GM21526 (cell line): ENCODE results near the gene SLC35F3.
"Not testable (repeated sequence)": the region's sequence is repeated elsewhere in the genome, so short reads cannot be mapped to it uniquely, and the experiment has no call there.

ENCODE experiments used
- ATAC-seq: cut with Tn5 transposase; IDR thresholded peaks from one replicate; pipeline ENCODE4 v1.9.1; 2021; ENCODE audit warnings: moderate library complexity; ENCODE audit not compliant: unreplicated experiment, low FRiP score

The SLC35F3 gene

DNA sequence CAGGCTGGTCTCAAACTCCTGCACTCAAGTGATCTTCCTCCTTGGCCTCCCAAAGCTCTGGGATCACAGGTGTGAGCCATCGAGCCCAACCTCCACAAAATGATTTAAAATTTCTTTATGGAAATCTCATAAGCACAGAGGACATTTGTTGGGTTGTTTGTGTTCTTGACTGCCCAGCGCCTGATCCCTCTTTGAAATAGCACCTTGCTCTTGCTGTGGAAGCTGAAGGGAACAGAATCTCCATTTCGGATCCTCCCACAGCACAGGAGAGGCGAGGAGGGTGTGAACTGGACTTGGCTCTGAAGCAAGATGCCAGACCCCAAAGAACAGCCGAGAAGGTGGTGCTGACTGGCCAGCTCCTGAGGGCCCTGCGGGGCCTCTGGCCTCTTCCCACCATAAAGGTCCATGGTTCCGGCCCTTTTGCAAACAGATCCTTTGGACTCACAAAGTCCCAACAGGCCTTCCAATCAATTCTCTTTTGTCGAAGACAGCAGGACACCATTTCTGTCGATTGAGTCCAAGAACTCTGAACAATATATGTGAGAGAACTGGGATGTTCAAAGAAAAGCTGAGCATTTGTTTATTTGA lies 423.2 kb downstream of the SLC35F3 start:
- ATAC-seq = no peak

DNA sequence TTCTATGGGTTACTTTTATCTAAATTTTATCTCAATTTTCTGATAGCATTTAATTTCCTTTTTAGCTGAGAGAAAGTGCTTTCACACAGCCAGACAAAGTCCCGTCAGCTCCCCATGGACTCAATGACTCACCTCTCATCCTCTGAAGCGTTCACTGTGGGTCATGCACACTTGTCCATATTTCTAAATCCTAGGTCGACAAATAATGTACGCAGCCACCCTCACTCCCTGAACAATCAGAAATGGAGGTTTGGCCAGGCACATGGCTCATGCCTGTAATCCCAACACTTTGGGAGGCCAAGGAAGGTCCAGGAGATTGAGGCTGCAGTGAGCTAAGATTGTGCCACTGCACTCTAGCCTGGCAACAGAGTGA lies 426.4 kb downstream of the SLC35F3 start:
- ATAC-seq = no peak

DNA sequence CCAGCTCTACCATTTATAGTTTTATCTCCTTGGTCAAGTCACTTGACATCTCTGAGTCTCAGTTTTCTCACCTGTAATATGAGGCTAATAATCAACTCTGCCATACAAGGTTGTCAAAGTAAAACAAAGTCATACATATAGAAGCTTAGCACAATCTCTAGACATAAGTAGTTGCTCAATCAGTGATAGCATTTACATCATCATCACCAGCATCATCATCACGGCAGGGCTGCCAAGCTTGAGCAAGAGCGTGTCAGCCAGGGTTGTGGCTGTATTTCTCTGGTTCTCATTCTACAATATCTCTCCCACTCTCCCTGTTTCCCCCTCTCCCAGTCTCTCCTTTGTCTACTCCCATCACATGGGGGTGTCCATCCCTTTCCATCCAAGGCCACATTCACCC lies 427.0 kb downstream of the SLC35F3 start:
- no peak for ATAC-seq

DNA sequence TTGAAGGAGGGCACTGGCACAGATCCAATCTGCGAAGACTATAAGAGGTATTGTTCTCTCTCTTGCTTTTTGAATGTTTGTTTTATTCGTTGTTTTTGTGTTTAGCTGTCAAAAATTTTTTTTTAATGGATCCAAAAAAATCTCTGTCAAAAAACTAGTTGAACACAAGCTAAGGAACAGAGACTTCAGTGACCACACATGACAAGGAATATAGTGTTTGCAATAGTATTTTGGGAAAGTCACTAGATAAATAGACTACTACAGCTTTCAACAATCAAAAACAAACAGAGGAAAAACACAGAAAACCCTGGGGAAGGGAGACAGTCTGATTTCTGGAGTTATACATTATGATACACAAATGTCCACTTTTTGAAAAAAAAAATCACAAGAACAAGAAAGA lies 431.9 kb downstream of the SLC35F3 start:
- ATAC-seq = no peak

DNA sequence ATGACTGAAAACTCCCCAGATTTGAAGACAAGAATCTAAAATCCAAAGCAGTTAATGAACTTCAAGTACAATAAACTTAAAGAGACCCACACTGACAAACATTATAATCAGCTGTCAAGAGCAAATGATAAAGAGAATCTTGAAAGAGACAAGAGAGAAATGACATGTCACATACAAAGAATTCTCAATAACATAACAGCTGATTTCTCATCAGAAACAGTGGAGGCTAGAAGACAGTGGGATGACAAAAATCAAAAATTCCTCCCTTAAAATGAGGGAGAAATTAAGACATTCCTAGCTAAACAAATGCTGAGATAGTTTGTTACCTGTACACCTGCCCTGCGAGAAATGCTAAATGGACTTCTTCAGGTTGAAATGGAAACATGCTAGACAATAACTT lies 432.8 kb downstream of the SLC35F3 start:
- no peak for ATAC-seq

DNA sequence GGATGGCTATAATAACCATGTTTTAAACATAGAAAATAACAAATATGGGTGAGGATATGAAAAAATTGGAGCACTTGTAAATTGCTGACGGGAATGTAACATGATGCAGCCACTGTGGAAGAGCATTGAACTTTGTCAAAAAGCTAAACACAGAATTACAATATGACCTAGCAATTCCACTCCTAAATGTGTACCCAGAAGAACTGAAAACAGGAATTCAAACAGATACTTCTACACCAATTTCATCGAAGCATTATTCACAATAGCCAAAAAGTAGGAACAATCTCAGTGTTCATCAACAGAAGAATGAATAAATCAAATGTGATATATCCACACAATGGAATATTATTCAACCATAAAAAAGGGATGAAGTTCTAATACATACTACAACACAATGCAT lies 436.1 kb downstream of the SLC35F3 start:
- no peak for ATAC-seq

DNA sequence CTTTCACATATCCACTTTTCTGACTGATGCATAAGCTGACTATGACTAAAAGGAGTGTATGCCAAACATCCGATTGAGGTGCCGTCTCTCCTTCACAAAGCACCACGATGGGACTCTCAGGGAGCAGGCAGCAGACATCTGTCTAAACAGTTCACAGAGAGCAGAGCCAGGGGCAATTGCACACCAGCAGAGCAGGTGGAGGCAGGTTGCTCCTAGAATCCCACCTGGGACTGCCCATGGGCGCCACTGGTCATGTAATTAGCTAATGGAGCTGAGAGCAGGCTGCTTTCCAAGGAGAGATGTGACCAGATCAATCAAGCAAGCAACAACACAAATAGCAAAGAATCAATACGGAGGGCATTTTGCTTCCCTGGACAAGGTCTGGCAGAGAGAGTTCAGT lies 438.3 kb downstream of the SLC35F3 start:
- no peak for ATAC-seq

DNA sequence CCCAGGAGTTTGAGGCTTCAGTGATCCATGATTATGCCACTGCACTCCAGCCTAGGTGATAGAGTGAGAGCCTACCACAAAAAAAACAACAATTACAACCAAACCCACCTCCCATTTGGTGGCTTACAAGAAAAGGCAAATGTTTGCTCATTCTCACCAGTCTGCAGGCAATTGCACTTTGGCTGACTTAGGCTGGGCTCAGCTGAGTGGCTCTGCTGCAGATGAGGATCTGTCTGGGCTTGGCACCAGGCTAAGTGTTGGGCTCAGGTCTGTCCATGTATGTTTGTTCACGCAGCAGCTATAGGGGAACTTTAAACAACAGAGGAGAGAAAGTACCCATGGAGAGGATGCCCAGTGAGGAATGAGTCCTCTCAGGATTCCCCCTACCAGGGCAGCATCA lies 440.8 kb downstream of the SLC35F3 start:
- no peak for ATAC-seq

DNA sequence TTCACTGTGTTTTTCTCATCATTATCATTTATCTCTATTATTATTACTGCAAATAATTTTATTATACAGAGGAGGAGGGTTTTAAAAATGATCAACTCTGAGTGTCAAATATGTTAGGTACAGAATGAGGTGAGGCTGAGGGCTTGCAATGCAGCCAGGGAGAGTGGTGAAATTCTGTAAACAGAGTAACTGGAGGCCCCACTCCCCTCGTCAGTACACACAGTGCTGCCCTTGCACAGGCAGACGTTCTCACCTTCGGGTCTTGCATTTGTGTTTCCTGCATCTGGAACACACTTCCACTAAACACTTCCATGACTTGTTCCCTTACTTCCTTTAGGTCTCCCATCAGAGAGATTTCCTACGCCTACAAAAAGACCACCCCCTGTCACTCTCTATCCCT lies 444.5 kb downstream of the SLC35F3 start:
- no peak for ATAC-seq

DNA sequence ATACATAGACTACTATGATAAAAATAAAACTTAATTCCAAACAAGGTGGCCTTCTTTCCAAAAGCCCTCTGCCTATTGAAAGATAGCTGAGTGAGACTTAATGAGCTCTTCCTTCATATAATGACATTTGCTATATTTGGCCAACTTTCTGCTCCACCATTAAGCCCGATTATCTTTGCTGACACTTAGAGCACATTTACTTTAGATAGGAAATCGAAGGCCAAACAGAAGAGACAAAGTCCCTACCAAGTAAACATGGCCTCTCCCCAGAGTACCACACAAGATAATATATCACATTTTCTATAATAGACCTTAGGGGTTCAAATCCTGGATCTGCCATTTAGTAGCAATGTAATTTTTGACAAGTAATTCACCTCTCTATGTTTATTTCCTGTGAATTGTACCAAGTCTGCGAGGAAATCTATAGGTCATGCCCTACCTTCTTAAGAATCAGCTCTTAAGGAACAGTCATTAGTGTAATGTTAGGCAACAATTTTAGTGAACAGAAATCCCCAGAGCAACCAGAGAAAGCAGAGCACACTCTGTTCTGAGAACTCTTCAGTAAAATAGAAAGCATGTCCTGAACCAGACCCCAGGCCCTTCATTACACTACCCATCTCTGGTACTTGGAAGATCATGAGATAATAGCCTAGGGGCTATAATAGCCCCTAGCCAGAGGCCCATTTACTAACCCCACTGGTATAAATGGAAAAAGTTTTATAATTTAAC lies 451.5 kb downstream of the SLC35F3 start:
- no peak for ATAC-seq

DNA sequence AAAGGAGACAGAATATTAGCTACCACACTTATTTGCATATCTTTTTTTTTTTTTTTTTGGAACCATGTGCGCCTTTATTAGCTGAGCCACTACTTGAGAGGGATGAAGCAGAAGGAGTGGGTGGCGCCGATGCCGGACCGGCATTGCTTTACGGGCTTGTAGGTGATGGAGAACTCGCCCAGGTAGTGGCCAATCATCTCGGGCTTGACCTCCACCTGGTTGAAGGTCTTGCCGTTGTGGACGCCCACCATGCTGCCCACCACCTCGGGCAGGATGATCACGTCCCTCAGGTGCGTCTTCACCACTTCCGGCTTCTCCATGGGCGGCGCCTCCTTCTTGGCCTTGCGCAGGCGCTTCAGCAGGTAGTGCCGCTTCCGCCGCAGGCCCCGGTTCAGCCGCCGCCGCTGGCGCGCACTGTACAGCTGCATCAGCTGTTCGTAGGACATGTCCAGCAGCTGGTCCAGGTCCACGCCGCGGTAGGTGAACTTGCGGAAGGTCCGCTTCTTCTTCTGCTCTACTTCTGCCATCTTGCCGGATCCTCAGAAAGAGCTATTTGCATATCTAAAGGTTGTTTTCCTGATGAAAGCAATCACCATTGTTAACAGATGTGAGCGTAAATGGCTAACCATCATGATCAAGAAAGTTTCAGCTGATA lies 452.3 kb downstream of the SLC35F3 start:
- not testable (repeated sequence) for ATAC-seq

DNA sequence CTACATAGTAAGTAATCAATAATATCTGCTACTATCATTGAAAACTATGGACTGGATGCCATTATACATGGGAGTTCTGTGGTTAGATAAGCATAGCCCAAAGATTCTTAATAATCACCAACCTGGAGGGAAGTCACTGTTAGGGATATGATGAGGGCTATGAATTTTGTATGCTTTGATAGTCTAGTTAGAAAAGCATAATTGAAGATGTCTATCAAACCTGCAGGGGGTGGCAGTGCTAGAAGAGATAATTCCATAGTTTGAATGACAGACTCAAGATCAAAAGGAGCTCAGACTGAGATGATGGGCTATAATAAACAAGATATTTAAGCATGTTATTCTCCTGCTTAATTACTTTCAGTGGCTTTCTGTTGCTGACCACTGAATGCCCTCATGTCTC lies 453.4 kb downstream of the SLC35F3 start:
- no peak for ATAC-seq

DNA sequence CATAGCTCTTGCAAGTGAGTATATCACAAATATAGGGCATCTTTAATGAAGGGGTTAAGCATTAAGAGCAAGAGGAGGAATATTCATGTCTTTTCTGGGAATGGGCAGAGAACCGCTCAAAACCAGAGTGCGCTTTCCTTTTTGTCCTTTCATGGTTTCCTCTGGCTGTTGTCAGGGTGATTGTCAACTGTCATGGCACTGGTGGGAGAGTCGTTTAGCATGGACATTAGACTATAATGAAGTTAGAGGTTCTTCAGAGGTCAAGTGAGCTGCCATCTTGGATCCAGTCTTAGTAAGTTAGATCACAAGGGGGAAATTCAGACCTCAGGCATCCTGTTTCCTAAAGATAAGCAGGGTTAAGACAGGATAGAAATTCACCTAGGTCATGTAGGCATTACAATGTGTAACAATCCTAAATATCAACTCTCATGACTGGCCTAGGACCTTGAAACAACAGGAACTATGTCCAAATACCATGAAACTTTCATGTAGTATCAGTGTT lies 456.7 kb downstream of the SLC35F3 start:
- no peak for ATAC-seq

DNA sequence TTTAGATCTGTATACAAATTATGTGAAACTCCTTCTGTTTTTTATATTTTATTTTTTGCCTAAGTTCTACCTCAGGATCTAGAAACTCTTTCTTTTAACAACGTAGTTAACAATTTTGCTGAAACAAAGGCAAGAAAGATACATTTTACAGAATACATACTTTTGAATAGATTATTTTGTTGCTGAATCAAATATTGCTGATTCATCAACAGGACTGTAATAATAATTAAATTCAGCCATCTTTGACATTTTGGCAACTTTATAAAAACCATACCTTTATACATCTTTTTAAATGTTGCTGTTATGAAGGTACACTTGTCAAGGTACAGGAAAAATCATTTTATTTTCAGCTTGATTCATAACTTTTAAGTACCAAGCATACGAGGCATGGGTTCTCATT lies 458.1 kb downstream of the SLC35F3 start:
- ATAC-seq = no peak

DNA sequence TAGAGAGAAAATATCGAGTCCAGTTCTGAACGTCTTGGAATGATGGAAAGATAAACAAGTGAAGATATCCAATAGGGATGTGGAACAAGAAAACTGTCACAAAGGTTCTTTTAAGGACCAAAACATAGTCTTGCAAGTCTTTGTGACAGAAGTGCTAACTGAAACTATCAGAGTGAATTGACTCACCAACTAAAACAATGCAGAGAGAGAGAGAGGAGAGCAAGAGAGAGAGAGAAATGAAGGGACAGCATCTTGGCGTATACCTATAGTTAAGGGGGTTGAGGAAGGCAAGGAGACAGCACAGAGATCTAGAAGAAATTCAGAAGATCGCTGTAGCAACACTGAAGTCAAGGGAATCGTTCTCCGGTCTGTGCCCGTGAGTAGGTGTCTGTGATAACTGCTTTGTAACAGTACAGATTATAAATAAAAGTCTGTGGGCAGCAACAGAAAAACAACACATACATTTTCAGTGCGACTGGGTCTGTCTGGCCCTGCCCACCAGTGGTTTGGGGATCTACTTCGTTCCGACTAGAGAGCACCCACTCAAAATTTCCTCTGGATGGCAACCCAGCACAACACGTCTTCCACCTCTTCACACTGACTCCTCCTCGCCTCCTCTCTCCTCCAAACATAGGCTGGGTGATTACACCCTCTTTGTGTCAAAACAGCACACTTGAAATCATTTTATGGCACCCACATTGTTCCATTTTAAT lies 464.0 kb downstream of the SLC35F3 start:
- no peak for ATAC-seq

DNA sequence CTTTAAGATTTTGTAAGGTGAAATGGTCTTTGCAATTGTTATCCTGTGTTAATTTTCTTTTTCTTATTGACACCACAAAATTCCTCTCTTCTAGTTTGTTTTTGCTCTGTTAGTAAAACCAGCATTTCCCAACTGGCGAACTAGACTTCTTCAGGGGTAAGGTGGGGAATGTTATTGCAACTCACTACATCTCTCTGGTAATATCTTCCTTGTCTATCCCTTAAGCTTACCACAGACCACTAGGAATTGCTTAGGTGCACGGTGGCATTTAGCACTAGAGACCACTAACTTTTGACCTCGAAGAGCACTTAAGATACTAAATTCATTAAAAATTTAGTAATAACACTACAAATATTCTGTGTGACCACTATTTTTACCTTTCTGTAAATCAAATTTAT lies 464.6 kb downstream of the SLC35F3 start:
- no peak for ATAC-seq

DNA sequence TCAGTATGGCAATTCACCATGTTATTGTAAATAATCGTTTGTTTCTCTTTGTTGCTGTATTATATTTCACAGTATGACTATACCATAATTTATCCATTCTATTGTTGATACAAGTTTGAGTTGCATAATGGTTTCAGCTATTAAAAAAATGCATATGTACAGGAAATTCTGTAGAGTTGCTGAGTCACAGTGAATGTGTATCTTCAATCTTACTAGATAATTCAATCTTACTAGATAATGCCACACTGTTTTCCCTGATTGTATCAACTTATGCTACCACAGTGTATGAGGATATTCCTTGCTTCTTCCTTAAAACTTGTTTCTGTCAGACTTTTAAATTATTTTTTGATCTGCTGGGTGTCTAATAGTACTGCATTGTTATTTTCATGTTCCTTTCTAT lies 465.3 kb downstream of the SLC35F3 start:
- ATAC-seq = no peak

DNA sequence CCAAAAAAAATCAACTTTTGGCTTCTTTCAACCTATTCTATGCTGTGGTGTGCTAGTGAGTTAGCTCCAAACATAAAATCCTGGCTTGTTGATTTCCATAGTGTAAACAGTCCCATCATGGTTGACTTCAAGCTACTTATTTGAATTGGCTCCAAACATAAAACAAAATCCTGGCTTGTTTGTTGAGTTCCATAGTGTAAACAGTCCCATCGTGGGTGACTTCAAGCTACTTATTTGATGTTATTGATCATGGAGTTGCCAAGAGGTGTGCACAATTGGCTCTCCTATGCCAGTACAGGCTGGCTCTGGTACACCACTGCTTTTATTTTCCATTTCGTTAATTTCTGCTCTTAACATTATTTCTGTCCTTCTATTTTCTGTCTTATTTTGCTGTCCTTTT lies 466.9 kb downstream of the SLC35F3 start:
- no peak for ATAC-seq

DNA sequence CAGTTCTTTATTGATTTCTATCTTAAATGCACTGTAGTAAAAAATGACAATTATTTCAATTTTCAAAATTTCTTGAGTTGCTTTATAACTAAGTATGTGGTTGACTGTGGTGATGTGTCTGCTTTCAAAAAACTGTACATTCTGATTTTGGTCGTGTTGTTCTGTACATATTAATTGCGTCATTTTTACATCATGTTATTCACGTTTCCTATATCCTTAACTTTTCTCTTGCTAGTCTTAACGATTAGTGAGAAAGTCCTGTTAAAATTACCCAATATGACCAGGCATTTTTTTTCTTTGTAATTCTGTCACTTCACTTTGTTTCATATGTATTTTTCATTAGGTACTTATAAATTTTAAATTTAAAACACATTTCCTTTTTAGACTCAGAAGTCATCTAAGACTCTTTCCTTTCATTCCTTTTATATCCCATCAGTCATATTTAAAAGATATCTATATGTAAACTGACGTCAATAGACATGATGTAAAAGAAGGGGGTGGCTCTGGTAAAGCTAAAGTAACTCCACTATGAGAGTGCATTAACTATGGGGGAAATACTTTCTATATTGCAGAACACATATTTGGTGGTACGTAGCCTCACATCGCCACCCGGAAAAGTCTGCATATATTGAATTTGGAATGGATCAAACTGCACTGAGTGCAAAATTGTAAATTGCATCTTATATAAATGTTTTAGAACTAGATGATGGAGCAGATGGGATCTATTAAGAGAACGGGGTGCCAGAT lies 467.7 kb downstream of the SLC35F3 start:
- ATAC-seq = no peak

DNA sequence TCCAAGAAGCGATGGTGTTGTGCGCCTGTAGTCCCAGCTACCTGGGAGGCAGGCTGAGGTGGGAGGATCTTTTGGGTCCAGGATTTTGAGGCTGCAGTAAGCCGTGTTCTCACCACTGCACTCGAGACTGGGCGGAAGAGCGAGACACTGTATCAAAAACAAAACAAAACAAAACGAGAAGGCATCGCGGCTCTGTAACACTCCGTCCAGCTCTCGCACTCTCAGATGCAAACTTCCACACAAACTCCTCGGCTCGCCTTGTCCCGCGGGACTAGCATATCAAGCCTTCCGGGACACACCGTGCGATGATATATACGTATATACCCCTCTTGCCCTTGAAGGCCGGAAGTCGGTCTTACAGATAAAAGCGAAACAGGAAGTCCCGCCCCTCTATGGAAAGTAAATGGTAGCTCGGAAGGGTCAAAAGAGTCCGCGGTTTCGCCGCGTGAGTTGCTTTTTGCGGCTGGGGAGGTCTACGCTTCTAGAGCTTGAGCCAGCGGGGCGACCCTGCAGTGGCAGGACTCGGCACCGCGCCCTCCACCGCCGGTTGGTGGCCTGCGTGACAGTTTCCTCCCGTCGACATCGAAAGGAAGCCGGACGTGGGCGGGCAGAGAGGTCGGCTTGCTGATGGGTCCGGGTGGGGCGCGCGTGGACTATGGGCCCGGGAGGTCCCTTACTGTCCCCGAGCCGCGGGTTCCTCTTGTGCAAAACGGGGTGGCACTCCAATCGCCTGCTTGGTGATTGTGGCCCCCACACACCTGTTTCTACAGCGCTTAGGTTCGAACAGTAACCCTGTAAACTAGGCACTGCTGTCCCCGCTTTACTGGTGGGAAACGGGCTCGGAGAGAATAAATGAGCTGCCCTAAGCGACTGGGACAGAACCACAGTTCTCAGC lies 468.8 kb downstream of the SLC35F3 start, which contains the start of gene COA6:
COA6 (plus strand) TSS at position 393 of the 895 bp plus-strand sequence; CDS start at position 404, 11 bp downstream.
- ATAC-seq = peak; percentile 91
